Measurements from ENCODE around the gene TEX264. TPM values are rescaled to one million over a fixed set of nuclear protein-coding genes. Genes with fewer than 3 reads are reported as not detected.
"Not testable (repeated sequence)": the region's sequence is repeated elsewhere in the genome, so short reads cannot be mapped to it uniquely, and the experiment has no call there.

TEX264 gene, protein sequence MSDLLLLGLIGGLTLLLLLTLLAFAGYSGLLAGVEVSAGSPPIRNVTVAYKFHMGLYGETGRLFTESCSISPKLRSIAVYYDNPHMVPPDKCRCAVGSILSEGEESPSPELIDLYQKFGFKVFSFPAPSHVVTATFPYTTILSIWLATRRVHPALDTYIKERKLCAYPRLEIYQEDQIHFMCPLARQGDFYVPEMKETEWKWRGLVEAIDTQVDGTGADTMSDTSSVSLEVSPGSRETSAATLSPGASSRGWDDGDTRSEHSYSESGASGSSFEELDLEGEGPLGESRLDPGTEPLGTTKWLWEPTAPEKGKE
- 10 to 100 TPM; 49.3 to 49.8 TPM for total RNA-seq

DNA sequence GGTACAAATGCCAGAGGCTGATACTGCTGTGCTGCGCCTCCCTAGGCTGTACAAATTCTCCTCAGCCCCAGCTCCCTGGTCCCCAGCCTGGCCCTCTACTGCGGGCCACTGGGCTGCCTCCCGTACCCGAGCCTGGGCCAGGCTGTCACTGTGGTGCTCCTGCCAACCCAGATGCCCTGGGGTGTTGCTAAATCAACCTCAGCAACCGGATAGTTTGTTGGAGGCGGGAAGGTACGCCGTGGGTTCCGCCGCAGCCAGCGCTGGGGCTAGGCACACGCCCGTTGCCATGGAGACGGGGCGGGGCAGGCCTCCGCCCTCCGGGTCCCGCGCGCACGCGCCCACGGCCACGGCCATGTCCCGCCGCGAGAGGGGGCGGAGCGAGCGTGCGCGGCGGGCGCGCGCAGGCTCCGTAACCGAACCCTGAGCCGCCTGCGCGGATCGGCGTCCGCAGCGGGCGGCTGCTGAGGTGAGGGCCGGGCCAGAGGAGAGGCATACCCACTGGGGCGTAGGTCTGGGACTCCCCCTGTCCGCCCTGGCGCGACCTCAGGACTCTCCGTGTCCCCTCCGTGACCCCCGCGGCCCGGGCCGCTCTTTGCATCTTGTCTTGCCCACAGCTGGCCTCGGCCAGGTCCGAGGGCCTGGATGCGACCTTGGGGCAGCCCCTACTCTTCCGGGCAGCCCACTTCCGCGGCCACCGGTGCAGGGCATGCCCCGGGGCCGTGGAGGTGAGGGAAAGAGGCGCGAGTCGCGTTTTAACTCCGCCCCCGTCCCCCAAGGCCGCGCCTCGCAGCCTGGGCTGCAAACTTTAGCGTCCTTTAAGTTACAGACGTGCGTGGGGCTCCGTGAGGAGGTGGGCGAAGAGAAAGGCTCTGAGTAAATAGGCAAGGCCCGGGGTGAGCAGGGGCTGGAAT is at the start of gene TEX264:
Gene TEX264, plus strand, starts transcription at position 430 of the 911 bp plus-strand sequence. CDS start 3,053 bp downstream, outside the sequence.
- Mint-ChIP-seq H3K4me3 (peak within 1 kb of the TSS; percentile 90), H3K27ac (peak within 1 kb of the TSS; percentile 90), H3K27me3 (no peaks in the 10 kb centered on the region), H3K4me1 (peaks cover 55% of the 10 kb centered on the region), H3K9me3 (no peaks in the 10 kb centered on the region), H3K36me3 (peaks cover 20% of the 10 kb centered on the region)
- POLR2A ChIA-PET, result interaction anchor here (0.6 to 7.2 kb wide), 11 partner anchors 10 to 1055 kb away, joined by 3 to 110 read pairs (median 4); partner anchors contain the start of genes DCAF1 and MANF
- ATAC-seq (ENCODE audit: low read depth) (peak; percentile 78), DNase-seq (peak; percentile 98)

DNA sequence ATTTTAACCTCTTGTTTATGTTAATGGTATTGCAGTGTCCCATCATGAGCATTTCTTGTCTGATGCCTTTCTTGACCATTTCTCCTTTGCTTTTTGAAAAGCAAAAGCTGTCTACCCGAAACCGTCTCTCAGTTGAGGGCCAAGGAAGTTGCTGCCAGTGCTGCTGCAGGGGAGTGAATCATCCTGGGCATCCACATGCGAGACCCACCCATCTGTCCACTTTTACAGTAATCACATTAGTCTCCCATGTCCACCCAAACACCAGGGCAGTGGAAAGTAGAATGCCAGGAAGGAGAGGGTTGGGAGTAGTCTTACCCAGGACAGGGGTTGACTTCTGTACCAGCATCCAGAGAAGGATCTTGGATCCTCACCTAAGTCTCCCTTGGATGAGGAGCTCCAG is 48.6 kb upstream of the TEX264 start:
- POLR2A ChIA-PET, result no interaction called here

DNA sequence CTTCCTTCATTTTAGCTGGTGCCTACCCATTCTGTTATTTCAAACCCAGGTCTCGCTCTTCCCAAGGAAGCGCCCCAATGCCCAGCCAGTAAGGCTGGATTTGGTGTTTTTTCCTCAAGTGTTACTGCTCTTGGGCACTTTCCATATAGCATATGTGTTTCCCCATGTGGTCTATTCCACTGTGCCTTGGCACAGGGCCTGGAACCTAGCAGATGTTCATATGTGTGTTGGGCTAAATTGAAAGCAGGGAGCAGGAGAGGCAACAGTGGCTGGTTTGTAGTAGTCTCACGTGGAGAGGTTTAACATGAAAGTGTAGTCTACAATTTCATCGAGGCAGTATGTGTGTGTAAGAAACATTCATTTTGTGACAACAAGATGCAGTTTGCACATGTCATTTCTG is 48.2 kb upstream of the TEX264 start:
- DNase-seq, result no peak
- H3K4me3 Mint-ChIP-seq, result no peak overlapping the region
- POLR2A ChIA-PET, result no interaction called here
- H3K36me3 Mint-ChIP-seq, result peaks cover 3% of the 10 kb centered on the region
- no peaks in the 10 kb centered on the region for H3K27me3 Mint-ChIP-seq
- no peak overlapping the region for H3K27ac Mint-ChIP-seq
- peaks cover 13% of the 10 kb centered on the region for H3K4me1 Mint-ChIP-seq
- ATAC-seq (ENCODE audit: low read depth), result no peak
- H3K9me3 Mint-ChIP-seq, result no peaks in the 10 kb centered on the region

More for the DNA sequence above, 48.6 kb upstream of the TEX264 start:
- Mint-ChIP-seq H3K4me1 (peaks cover 12% of the 10 kb centered on the region), H3K9me3 (no peaks in the 10 kb centered on the region), H3K4me3 (no peak overlapping the region), H3K27me3 (no peaks in the 10 kb centered on the region), H3K27ac (no peak overlapping the region), H3K36me3 (peaks cover 3% of the 10 kb centered on the region)
- ATAC-seq (ENCODE audit: low read depth), result no peak
- DNase-seq, result no peak

DNA sequence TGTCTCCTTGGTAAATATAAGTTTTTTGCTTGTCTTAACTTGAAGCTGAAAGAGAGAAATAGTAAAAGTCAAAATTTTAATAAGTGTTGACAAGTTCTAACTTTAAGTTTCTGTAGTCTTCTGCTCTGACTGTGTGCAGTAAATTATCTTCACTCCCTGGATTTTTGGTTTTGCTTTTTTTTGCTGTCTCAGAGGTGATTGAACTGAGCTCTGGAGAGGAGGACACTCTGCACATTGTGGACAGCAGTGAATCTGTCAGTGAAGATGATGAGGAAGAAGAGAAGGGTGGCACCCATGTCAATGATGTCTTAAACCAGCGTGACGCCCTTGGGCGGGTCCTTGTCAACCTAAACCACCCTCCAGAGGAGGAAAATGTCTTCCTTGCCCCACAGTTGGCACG is 40.5 kb upstream of the TEX264 start:
- no peak for DNase-seq
- Mint-ChIP-seq H3K27ac (no peak overlapping the region), H3K36me3 (peaks cover 12% of the 10 kb centered on the region), H3K4me1 (peaks cover 2% of the 10 kb centered on the region), H3K27me3 (no peaks in the 10 kb centered on the region), H3K4me3 (no peak overlapping the region), H3K9me3 (no peaks in the 10 kb centered on the region)
- no peak for ATAC-seq (ENCODE audit: low read depth)
- POLR2A ChIA-PET, result no interaction called here

DNA sequence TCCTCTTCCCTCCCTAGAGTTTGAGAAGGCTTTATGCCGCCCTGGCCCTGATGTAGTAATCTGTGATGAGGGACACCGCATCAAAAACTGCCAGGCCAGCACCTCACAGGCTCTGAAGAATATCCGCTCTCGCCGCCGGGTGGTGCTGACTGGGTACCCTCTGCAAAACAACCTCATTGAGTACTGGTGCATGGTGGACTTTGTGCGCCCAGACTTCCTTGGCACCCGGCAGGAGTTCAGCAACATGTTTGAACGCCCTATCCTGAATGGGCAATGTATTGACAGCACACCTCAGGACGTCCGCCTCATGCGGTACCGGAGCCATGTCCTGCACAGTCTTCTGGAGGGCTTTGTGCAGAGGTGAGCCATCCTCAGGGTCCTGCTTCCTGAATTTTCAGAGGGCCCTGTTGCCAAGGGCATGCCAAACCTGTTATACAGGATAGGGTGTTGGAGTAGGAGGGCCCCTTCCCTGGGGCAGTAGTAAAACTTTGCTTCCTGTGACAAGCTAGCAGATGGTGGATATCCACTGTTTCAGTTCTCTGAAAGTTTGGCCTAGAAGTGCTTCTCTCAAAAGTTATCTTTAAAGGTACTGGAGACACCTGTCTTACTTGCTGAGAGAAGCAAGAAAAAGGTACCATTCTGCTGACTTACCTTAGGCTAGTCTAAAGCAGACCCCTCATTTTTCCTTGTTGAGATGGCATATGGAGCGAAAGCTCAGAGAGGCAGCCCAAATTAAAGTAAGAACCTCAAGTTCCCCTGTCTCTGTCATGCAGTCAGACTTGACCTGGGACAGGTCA is 33.7 kb upstream of the TEX264 start:
- Mint-ChIP-seq H3K36me3 (peaks cover 10% of the 10 kb centered on the region), H3K27me3 (no peaks in the 10 kb centered on the region), H3K4me3 (no peak overlapping the region), H3K27ac (no peak overlapping the region), H3K4me1 (no peaks in the 10 kb centered on the region), H3K9me3 (no peaks in the 10 kb centered on the region)
- DNase-seq (no peak), ATAC-seq (ENCODE audit: low read depth) (no peak)
- POLR2A ChIA-PET, result no interaction called here

DNA sequence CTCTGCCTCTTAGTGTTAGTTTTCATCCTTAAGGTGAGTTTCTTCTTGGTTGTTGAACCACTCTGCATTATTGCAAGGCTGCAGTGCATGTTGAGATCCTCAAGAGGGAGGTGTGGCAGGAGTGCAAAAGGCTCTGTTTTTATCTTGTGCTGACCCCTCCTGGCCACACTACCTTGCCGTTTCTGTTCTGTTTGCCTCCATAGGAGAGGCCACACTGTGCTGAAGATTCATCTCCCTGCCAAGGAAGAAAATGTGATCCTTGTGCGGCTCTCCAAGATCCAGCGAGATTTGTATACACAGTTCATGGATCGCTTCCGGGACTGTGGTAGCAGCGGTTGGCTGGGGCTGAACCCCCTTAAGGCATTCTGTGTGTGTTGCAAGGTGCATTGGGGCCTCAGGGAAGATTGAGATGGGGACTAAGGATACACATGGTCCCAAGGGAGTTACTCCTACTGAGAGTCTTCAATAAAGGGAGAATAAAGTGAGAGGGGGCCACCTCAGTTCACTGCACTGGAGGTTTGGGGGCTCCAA is 33.0 kb upstream of the TEX264 start:
- H3K36me3 Mint-ChIP-seq, result peaks cover 10% of the 10 kb centered on the region
- no peak overlapping the region for H3K27ac Mint-ChIP-seq
- no peak for DNase-seq
- H3K4me1 Mint-ChIP-seq, result no peaks in the 10 kb centered on the region
- no peak overlapping the region for H3K4me3 Mint-ChIP-seq
- H3K9me3 Mint-ChIP-seq, result no peaks in the 10 kb centered on the region
- peak; percentile 75 for ATAC-seq (ENCODE audit: low read depth)
- no peaks in the 10 kb centered on the region for H3K27me3 Mint-ChIP-seq
- POLR2A ChIA-PET, result no interaction called here

DNA sequence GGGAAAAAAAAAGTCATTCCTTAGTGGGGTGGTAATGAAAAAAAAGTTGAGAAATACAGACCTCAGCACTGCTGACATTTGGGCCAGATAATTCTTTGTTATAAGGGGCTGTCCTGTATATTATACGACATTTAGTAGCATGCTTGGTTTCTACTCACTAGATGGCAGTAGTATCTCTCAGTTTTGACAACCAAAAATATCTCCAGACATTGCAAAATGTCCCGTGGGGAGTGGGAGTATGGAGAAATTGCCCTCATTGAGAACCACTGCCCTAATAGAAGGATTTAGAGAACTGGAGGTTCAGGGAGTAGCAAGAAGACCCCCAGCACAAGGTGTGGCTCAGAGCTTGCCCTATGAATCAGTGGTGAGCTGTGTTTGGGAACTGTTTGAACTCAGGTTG is 28.6 kb upstream of the TEX264 start:
- Mint-ChIP-seq H3K9me3 (no peaks in the 10 kb centered on the region), H3K36me3 (peaks cover 29% of the 10 kb centered on the region), H3K27me3 (no peaks in the 10 kb centered on the region), H3K27ac (no peak overlapping the region), H3K4me3 (no peak overlapping the region), H3K4me1 (no peaks in the 10 kb centered on the region)
- DNase-seq (no peak), ATAC-seq (ENCODE audit: low read depth) (peak; percentile 31)
- POLR2A ChIA-PET, result interaction anchor here (1.1 kb wide), 1 partner anchor 39 kb away, joined by 3 read pairs; no protein-coding TSS in a partner anchor

DNA sequence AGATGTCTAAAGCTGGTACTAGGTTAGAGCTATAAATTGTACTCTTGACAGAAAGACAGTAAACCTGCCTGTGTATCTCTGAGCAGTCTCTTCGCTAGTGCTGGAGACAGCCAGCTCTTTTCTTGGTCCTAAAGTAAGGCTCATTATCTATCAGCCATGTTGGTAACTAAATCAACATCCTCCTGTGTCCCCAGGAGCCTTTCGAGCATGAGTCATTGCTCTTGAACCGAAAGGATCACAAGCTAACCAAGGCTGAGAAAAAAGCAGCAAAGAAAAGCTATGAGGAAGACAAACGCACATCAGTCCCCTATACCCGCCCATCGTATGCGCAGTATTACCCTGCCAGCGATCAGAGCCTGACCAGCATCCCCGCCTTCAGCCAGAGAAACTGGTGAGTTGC is 25.0 kb upstream of the TEX264 start:
- Mint-ChIP-seq H3K36me3 (peaks cover 51% of the 10 kb centered on the region), H3K27me3 (no peaks in the 10 kb centered on the region), H3K9me3 (no peaks in the 10 kb centered on the region), H3K4me1 (no peaks in the 10 kb centered on the region), H3K27ac (no peak overlapping the region), H3K4me3 (no peak overlapping the region)
- POLR2A ChIA-PET, result no interaction called here
- ATAC-seq (ENCODE audit: low read depth), result no peak
- DNase-seq, result no peak

DNA sequence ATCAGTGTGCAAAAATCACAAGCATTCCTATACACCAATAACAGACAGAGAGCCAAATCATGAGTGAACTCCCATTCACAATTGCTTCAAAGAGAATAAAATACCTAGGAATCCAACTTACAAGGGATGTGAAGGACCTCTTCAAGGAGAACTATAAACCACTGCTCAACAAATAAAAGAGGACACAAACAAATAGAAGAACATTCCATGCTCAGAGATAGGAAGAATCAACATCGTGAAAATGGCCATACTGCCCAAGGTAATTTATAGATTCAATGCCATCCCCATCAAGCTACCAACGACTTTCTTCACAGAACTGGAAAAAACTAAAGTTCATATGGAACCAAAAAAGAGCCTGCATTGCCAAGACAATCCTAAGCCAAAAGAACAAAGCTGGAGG is 18.9 kb upstream of the TEX264 start:
- POLR2A ChIA-PET; H3K4me3 Mint-ChIP-seq; H3K27ac Mint-ChIP-seq; H3K9me3 Mint-ChIP-seq; ATAC-seq (ENCODE audit: low read depth); H3K4me1 Mint-ChIP-seq; H3K27me3 Mint-ChIP-seq; DNase-seq: not testable (repeated sequence)
- H3K36me3 Mint-ChIP-seq, result peaks cover 47% of the 10 kb centered on the region

DNA sequence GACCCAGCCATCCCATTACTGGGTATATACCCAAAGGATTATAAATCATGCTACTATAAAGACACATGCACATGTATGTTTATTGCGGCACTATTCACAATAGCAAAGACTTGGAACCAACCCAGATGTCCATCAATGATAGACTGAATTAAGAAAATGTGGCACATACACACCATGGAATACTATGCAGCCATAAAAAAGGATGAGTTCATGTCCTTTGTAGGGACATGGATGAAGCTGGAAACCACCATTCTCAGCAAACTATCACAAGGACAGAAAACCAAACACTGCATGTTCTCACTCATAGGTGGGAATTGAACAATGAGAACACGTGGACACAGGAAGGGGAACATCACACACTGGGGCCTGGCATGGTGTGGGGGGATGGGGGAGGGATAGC is 17.6 kb upstream of the TEX264 start:
- POLR2A ChIA-PET; H3K4me1 Mint-ChIP-seq; H3K9me3 Mint-ChIP-seq; H3K27me3 Mint-ChIP-seq; H3K27ac Mint-ChIP-seq; H3K4me3 Mint-ChIP-seq; DNase-seq; ATAC-seq (ENCODE audit: low read depth): not testable (repeated sequence)
- peaks cover 45% of the 10 kb centered on the region for H3K36me3 Mint-ChIP-seq

DNA sequence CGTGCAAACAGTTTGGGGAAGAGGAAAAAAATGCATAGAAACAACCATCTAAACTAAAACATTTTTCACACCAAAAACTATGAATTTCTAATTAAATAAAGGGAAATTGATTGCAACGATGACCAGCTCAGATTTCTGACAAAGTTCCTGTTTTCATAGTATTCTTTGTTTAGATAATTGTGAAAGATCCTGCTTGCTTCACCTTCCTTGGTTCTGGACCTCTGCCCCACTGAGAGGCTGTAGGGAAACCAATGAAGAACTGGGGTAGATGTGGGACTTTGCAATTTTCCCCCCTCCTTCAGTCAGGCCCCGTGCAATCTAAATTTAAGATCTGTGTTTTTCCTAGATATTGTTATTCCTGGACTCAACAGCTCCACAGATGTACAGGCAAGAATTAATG is 13.8 kb upstream of the TEX264 start:
- H3K27ac Mint-ChIP-seq, result no peak overlapping the region
- no peak for DNase-seq
- H3K4me1 Mint-ChIP-seq, result no peaks in the 10 kb centered on the region
- POLR2A ChIA-PET, result no interaction called here
- no peaks in the 10 kb centered on the region for H3K9me3 Mint-ChIP-seq
- no peak overlapping the region for H3K4me3 Mint-ChIP-seq
- no peaks in the 10 kb centered on the region for H3K27me3 Mint-ChIP-seq
- H3K36me3 Mint-ChIP-seq, result peaks cover 30% of the 10 kb centered on the region
- no peak for ATAC-seq (ENCODE audit: low read depth)

DNA sequence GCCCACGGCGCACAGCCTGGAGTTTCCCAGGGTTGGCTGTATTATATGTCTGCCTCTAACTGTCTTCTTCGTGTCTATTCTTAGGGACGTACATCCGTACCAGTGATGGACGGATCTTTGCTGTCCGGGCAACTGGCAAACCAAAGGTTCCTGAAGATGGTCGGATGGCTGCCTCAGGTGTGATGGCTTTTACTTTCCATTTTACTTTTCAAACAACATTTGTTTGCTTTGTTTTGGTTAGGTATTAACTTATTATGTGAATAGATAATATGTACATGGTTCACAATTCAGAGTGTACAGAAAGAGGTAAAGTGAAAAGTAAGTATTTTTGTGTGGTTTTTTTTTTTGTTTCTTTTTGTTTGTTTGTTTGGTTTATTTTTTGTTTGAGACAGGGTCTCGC is 11.1 kb upstream of the TEX264 start:
- DNase-seq, result no peak
- no peak overlapping the region for H3K27ac Mint-ChIP-seq
- no peaks in the 10 kb centered on the region for H3K9me3 Mint-ChIP-seq
- ATAC-seq (ENCODE audit: low read depth), result no peak
- H3K4me3 Mint-ChIP-seq, result no peak overlapping the region
- no peaks in the 10 kb centered on the region for H3K27me3 Mint-ChIP-seq
- H3K36me3 Mint-ChIP-seq, result peaks cover 31% of the 10 kb centered on the region
- H3K4me1 Mint-ChIP-seq, result peaks cover 2% of the 10 kb centered on the region
- POLR2A ChIA-PET, result interaction anchor here (1.1 kb wide), 1 partner anchor 10 kb away, joined by 3 read pairs; no protein-coding TSS in a partner anchor

DNA sequence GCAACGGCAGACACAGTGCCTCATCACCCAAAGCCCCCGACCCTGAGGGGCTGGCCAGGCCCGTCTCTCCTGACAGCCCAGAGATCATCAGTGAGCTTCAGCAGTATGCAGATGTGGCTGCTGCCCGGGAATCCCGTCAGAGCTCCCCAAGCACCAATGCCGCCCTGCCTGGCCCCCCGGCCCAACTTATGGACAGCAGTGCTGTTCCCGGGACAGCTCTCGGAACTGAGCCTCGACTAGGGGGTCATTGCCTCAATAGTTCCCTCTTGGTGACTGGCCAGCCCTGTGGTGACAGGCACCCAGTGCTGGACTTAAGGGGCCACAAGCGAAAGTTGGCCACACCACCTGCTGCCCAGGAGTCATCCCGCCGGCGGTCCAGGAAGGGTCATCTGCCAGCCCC is 8.6 kb upstream of the TEX264 start:
- ATAC-seq (ENCODE audit: low read depth), result no peak
- Mint-ChIP-seq H3K27ac (no peak overlapping the region), H3K4me3 (no peak overlapping the region)

More for the DNA sequence above, 8.6 kb upstream of the TEX264 start:
- Mint-ChIP-seq H3K9me3 (no peaks in the 10 kb centered on the region), H3K4me1 (peaks cover 5% of the 10 kb centered on the region), H3K36me3 (peaks cover 27% of the 10 kb centered on the region), H3K27me3 (no peaks in the 10 kb centered on the region)
- DNase-seq, result no peak
- POLR2A ChIA-PET, result no interaction called here

Measured in activated naive CD8-positive, alpha-beta T cell treated with anti-CD3 and anti-CD28 coated beads, Interleukin-2, amount 10 ng/mL, durations not matched to agents 7 days and 5 days (primary cell).